Liver (tissue), 9 donors: ENCODE data around the gene FOXI2. TPM values are rescaled to one million over a fixed set of nuclear protein-coding genes. Genes with fewer than 3 reads are reported as not detected.

Source experiments
- DNase-seq: peaks from one replicate; pipeline ENCODE4 v3.0.0-alpha.2; 2017; ENCODE audit warnings: low spot score
- H3K27ac ChIP-seq, 2 donors: one replicate each; pipeline ENCODE4 v1.7.0; 2013; ENCODE audit warnings: inconsistent platforms in 2 of 2, low read length in 2 of 2, control low read depth in 1 of 2, low read depth in 1 of 2, mild to moderate bottlenecking in 1 of 2
- H3K27me3 ChIP-seq, 4 donors: one replicate each; pipeline versions ENCODE4 v1.6.1 to v1.7.0; 2013; ENCODE audit warnings: low read length in 3 of 4, inconsistent platforms in 1 of 4, mild to moderate bottlenecking in 1 of 4, moderate library complexity in 1 of 4; ENCODE audit not compliant: control insufficient read depth in 4 of 4, insufficient read depth in 4 of 4
- H3K36me3 ChIP-seq, 4 donors: one replicate each; pipeline versions ENCODE4 v1.6.1 to v1.7.0; 2013; ENCODE audit warnings: low read length in 3 of 4, mild to moderate bottlenecking in 3 of 4, low read depth in 1 of 4, moderate library complexity in 1 of 4; ENCODE audit not compliant: control insufficient read depth in 4 of 4, insufficient read depth in 3 of 4
- H3K4me1 ChIP-seq, 4 donors: one replicate each; pipeline versions ENCODE4 v1.6.1 to v1.7.0; 2013; ENCODE audit warnings: low read length in 3 of 4, mild to moderate bottlenecking in 3 of 4, moderate library complexity in 1 of 4; ENCODE audit not compliant: control insufficient read depth in 4 of 4, insufficient read depth in 4 of 4
- H3K4me3 ChIP-seq, 3 donors: one replicate each; pipeline versions ENCODE4 v1.6.1 to v1.7.0; 2013; ENCODE audit warnings: low read length in 3 of 3, control low read depth in 1 of 3, low read depth in 1 of 3, mild to moderate bottlenecking in 1 of 3
- H3K9ac ChIP-seq, 2 donors: one replicate each; pipeline ENCODE4 v1.7.0; 2013; ENCODE audit warnings: low read length in 2 of 2, mild to moderate bottlenecking in 2 of 2, moderate library complexity in 2 of 2, control low read depth in 1 of 2, low read depth in 1 of 2
- H3K9me3 ChIP-seq, 4 donors: one replicate each; pipeline versions ENCODE4 v1.6.1 to v1.7.0; 2013; ENCODE audit warnings: low read length in 3 of 4; ENCODE audit not compliant: control insufficient read depth in 4 of 4
- EGR1 ChIP-seq, 2 donors: IDR thresholded peaks; 2 replicates each; pipeline ENCODE4 v1.6.1; 2016 to 2018; ENCODE audit warnings: antibody characterized with exemption in 2 of 2, low read depth in 2 of 2
- FOXA1 ChIP-seq: IDR thresholded peaks from 2 replicates; pipeline ENCODE4 v1.6.1; 2016; ENCODE audit warnings: antibody characterized with exemption
- FOXA2 ChIP-seq: IDR thresholded peaks from 2 replicates; pipeline ENCODE4 v1.6.1; 2016; ENCODE audit warnings: antibody characterized with exemption
- GABPA ChIP-seq, 2 donors: IDR thresholded peaks in 1 of 2; conservative IDR thresholded peaks in 1 of 2; 2 replicates each; pipeline ENCODE4 v1.6.1; 2016; ENCODE audit warnings: antibody characterized with exemption in 2 of 2, mild to moderate bottlenecking in 1 of 2, moderate library complexity in 1 of 2
- HNF4A ChIP-seq, 2 donors: conservative IDR thresholded peaks; 2 replicates each; pipeline ENCODE4 v1.6.1; 2016; ENCODE audit warnings: antibody characterized with exemption in 2 of 2, mild to moderate bottlenecking in 2 of 2
- HNF4G ChIP-seq: IDR thresholded peaks from 2 replicates; pipeline ENCODE4 v1.6.1; 2016; ENCODE audit warnings: antibody characterized with exemption
- JUND ChIP-seq, 2 donors: IDR thresholded peaks; 2 replicates each; pipeline ENCODE4 v1.6.1; 2016; ENCODE audit warnings: antibody characterized with exemption in 2 of 2
- NR2F2 ChIP-seq: IDR thresholded peaks from 2 replicates; pipeline ENCODE4 v1.6.1; 2016; ENCODE audit warnings: antibody characterized with exemption
- RAD21 ChIP-seq, 2 donors: IDR thresholded peaks; 2 replicates each; pipeline ENCODE4 v1.6.1; 2016; ENCODE audit warnings: antibody characterized with exemption in 2 of 2, mild to moderate bottlenecking in 2 of 2
- RXRA ChIP-seq, 2 donors: IDR thresholded peaks; 2 replicates each; pipeline ENCODE4 v1.6.1; 2017 to 2018; ENCODE audit warnings: antibody characterized with exemption in 2 of 2, mild to moderate bottlenecking in 1 of 2
- SP1 ChIP-seq: IDR thresholded peaks from 2 replicates; pipeline ENCODE4 v1.6.1; 2018; ENCODE audit warnings: antibody characterized with exemption, mild to moderate bottlenecking
- TAF1 ChIP-seq: conservative IDR thresholded peaks from 2 replicates; pipeline ENCODE4 v1.6.1; 2016; ENCODE audit warnings: antibody characterized with exemption, mild to moderate bottlenecking
- YY1 ChIP-seq: IDR thresholded peaks from 2 replicates; pipeline ENCODE4 v1.6.1; 2016; ENCODE audit warnings: antibody characterized with exemption, mild to moderate bottlenecking
- WGBS: extraction: QIAGEN DNeasy Blood & Tissue Kit; methylation state at CpG from one replicate; pipeline ENCODE4 v1.1.7; 2013; 5-methylcytosine and 5-hydroxymethylcytosine counted together
- polyA plus RNA-seq, 2 donors: library from polyadenylated mRNA; stranded (reverse) in 1 of 2; unstranded in 1 of 2; fragments of 200-250 nt in 1 of 2; fragments of >200 nt in 1 of 2; fragmentation: Nextera tagmentation in 1 of 2; extraction: Ambion mirVana in 1 of 2; gene quantifications; one replicate each; pipeline versions ENCODE4 v1.2.1 to v1.2.3, GENCODE V29; 2013 to 2015
- total RNA-seq, 2 donors: library from RNA; depleted of rRNA; stranded (reverse); fragments of >200 nt; gene quantifications; one replicate each; pipeline ENCODE4 v1.2.3, GENCODE V29; 2014
- TF ChIP-seq, protein P1 (sequence below): IDR thresholded peaks from 2 replicates; pipeline ENCODE4 v1.6.1; 2016; ENCODE audit warnings: antibody characterized with exemption
- TF ChIP-seq, protein P2 (sequence below): IDR thresholded peaks from 2 replicates; pipeline ENCODE4 v1.6.1; 2016; ENCODE audit warnings: antibody characterized with exemption, mild to moderate bottlenecking
- TF ChIP-seq, protein P3 (sequence below): fragments of 150-350 bp; IDR thresholded peaks from 2 replicates; pipeline ENCODE4 v1.5.1; 2017; ENCODE audit warnings: improper control_type of control experiment, low read depth, low read length; ENCODE audit not compliant: missing input control
- TF ChIP-seq, protein P4 (sequence below): IDR thresholded peaks from 2 replicates; pipeline ENCODE4 v1.6.1; 2016; ENCODE audit warnings: antibody characterized with exemption
- TF ChIP-seq, protein P5 (sequence below): IDR thresholded peaks from 2 replicates; pipeline ENCODE4 v1.6.1; 2016; ENCODE audit warnings: antibody characterized with exemption
- donor health status: healthy.
- donor health status: healthy.
- donor health status: healthy.
- donor health status: healthy.
- donor health status: healthy.

The FOXI2 gene
- total and polyA plus RNA-seq, 4 donors: under 0.01 to 0.01 TPM; not detected in 2

DNA sequence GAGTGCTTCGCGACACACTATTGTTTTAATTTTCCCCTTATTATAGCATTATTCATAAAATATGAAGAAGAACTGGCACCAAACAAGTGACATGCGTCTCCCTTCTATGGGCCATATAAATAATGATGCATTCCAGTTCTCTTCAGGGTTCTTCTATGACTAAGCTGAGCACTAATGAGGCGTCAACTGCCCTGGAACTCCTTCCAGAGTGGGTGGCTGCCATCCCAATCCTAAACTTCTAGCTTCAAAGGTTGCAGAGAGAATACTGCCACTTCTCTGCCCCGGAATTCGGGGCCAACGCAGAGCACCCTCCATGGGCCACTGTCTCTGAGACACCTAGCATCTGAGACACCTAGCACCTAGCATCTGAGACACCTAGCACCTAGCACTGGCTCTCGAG lies 37.7 kb upstream of the FOXI2 start (continued):
- TF ChIP-seq RAD21 (IDR thresholded peaks at IDR 0.05) (no peak), JUND (IDR thresholded peaks at IDR 0.05) (no peak), SP1 (no peak)
- TF ChIP-seq, protein P1, sequence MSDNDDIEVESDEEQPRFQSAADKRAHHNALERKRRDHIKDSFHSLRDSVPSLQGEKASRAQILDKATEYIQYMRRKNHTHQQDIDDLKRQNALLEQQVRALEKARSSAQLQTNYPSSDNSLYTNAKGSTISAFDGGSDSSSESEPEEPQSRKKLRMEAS: no peak

DNA sequence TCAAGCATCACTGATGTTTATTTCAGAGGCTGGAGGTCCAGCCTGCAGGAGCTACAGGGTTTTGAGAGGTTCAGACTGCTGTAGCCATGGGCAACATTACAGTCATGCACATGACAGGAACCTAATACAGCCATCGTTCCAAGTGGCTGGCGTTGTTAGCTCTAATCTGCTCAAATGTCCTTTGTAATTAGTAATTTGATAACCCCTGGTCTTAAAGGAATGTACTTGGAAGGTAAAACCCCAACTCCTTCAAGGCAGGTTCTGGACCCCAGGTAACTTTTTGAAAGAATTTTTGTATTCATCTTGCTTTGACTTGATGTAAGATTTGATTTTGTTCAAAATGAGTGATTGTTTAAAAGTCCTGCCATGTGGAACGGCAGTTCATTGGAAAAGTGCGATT lies 34.7 kb upstream of the FOXI2 start:
- DNase-seq: no peak
- Histone ChIP-seq H3K9me3 (peaks cover 0 to 2% (median 1%) of the 10 kb centered on the region in 4 donors), H3K36me3 (no peaks in the 10 kb centered on the region), H3K4me1 (no peaks in the 10 kb centered on the region), H3K27me3 (peaks cover 0 to 11% (median 4%) of the 10 kb centered on the region in 4 donors), H3K9ac (no peak overlapping the region), H3K27ac (no peak overlapping the region), H3K4me3 (no peak overlapping the region)
- TF ChIP-seq, protein P2, sequence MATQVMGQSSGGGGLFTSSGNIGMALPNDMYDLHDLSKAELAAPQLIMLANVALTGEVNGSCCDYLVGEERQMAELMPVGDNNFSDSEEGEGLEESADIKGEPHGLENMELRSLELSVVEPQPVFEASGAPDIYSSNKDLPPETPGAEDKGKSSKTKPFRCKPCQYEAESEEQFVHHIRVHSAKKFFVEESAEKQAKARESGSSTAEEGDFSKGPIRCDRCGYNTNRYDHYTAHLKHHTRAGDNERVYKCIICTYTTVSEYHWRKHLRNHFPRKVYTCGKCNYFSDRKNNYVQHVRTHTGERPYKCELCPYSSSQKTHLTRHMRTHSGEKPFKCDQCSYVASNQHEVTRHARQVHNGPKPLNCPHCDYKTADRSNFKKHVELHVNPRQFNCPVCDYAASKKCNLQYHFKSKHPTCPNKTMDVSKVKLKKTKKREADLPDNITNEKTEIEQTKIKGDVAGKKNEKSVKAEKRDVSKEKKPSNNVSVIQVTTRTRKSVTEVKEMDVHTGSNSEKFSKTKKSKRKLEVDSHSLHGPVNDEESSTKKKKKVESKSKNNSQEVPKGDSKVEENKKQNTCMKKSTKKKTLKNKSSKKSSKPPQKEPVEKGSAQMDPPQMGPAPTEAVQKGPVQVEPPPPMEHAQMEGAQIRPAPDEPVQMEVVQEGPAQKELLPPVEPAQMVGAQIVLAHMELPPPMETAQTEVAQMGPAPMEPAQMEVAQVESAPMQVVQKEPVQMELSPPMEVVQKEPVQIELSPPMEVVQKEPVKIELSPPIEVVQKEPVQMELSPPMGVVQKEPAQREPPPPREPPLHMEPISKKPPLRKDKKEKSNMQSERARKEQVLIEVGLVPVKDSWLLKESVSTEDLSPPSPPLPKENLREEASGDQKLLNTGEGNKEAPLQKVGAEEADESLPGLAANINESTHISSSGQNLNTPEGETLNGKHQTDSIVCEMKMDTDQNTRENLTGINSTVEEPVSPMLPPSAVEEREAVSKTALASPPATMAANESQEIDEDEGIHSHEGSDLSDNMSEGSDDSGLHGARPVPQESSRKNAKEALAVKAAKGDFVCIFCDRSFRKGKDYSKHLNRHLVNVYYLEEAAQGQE: no peak
- no peak for TF ChIP-seq SP1
- TF ChIP-seq RAD21 (IDR thresholded peaks at IDR 0.05): no peak
- TF ChIP-seq RXRA (IDR thresholded peaks at IDR 0.05): no peak
- no peak for TF ChIP-seq GABPA (IDR thresholded peaks at IDR 0.05 in 1 of 2, conservative IDR thresholded peaks at IDR 0.05 in 1 of 2)
- TF ChIP-seq, protein P3, sequence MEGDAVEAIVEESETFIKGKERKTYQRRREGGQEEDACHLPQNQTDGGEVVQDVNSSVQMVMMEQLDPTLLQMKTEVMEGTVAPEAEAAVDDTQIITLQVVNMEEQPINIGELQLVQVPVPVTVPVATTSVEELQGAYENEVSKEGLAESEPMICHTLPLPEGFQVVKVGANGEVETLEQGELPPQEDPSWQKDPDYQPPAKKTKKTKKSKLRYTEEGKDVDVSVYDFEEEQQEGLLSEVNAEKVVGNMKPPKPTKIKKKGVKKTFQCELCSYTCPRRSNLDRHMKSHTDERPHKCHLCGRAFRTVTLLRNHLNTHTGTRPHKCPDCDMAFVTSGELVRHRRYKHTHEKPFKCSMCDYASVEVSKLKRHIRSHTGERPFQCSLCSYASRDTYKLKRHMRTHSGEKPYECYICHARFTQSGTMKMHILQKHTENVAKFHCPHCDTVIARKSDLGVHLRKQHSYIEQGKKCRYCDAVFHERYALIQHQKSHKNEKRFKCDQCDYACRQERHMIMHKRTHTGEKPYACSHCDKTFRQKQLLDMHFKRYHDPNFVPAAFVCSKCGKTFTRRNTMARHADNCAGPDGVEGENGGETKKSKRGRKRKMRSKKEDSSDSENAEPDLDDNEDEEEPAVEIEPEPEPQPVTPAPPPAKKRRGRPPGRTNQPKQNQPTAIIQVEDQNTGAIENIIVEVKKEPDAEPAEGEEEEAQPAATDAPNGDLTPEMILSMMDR: no peak
- no peak for TF ChIP-seq EGR1 (IDR thresholded peaks at IDR 0.05; ENCODE audit: low read depth in 2 of 2)
- TF ChIP-seq FOXA2: no peak
- TF ChIP-seq, protein P1: no peak
- no peak for TF ChIP-seq HNF4G
- TF ChIP-seq TAF1: no peak
- no peak for TF ChIP-seq HNF4A (conservative IDR thresholded peaks at IDR 0.05)
- TF ChIP-seq, protein P4, sequence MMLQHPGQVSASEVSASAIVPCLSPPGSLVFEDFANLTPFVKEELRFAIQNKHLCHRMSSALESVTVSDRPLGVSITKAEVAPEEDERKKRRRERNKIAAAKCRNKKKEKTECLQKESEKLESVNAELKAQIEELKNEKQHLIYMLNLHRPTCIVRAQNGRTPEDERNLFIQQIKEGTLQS: no peak
- TF ChIP-seq FOXA1: no peak
- 62% methylated on average over 4 of the region's 4 CpGs for WGBS

DNA sequence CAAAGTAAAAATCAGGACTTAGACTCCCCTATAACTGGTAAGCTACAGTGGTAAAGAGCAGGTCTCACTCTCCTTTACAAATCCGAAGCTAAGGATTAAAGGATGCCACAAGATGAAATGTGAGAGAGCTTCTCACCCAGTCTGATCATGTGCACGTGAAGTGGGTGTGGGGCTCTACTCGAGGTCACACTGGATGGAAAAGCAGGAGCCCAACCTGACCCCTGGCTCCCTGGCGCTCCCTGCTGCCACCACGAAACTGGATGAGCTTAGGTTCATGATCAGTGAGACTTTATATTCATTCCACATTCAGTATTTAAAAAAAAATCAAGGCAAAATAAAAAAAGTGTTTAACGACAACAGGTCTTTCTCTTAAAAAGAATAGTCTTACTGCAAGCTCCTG lies 21.7 kb upstream of the FOXI2 start:
- whole genome bisulfite sequencing: 23% methylated on average over 6 of the region's 6 CpGs
- Histone ChIP-seq H3K9ac (no peak overlapping the region), H3K4me3 (no peak overlapping the region), H3K27ac (no peak overlapping the region), H3K36me3 (no peaks in the 10 kb centered on the region), H3K27me3 (no peaks in the 10 kb centered on the region), H3K9me3 (no peaks in the 10 kb centered on the region), H3K4me1 (no peaks in the 10 kb centered on the region)
- no peak for TF ChIP-seq RXRA (IDR thresholded peaks at IDR 0.05)
- no peak for TF ChIP-seq GABPA (IDR thresholded peaks at IDR 0.05 in 1 of 2, conservative IDR thresholded peaks at IDR 0.05 in 1 of 2)
- TF ChIP-seq HNF4A (conservative IDR thresholded peaks at IDR 0.05): no peak
- TF ChIP-seq RAD21 (IDR thresholded peaks at IDR 0.05): no peak
- TF ChIP-seq EGR1 (IDR thresholded peaks at IDR 0.05; ENCODE audit: low read depth in 2 of 2): no peak
- TF ChIP-seq TAF1: no peak
- TF ChIP-seq FOXA2: no peak
- TF ChIP-seq, protein P3: no peak
- TF ChIP-seq, protein P4: no peak
- TF ChIP-seq, protein P1: no peak
- no peak for TF ChIP-seq JUND (IDR thresholded peaks at IDR 0.05)
- TF ChIP-seq YY1: no peak
- TF ChIP-seq HNF4G: no peak
- TF ChIP-seq NR2F2: no peak
- no peak for TF ChIP-seq FOXA1
- TF ChIP-seq, protein P5, sequence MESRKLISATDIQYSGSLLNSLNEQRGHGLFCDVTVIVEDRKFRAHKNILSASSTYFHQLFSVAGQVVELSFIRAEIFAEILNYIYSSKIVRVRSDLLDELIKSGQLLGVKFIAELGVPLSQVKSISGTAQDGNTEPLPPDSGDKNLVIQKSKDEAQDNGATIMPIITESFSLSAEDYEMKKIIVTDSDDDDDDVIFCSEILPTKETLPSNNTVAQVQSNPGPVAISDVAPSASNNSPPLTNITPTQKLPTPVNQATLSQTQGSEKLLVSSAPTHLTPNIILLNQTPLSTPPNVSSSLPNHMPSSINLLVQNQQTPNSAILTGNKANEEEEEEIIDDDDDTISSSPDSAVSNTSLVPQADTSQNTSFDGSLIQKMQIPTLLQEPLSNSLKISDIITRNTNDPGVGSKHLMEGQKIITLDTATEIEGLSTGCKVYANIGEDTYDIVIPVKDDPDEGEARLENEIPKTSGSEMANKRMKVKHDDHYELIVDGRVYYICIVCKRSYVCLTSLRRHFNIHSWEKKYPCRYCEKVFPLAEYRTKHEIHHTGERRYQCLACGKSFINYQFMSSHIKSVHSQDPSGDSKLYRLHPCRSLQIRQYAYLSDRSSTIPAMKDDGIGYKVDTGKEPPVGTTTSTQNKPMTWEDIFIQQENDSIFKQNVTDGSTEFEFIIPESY: no peak
- TF ChIP-seq SP1: no peak
- no peak for DNase-seq
